Motor neuron (in vitro differentiated cells): ENCODE data around the gene CXCL6. TPM values are rescaled to one million over a fixed set of nuclear protein-coding genes. Genes with fewer than 3 reads are reported as not detected.

Experiments
- ATAC-seq, 8 experiments: fragments of 200-7000 bp; cut with Tn5 transposase; replicated peaks in 6 of 8; 2 replicates each; pipeline ENCODE4 v1.8.0; 2021; ENCODE audit warnings: mild to moderate bottlenecking in 8 of 8, moderate library complexity in 8 of 8
- H3K27ac ChIP-seq, 2 donors: fragments of 250-450 bp; sonication (Bioruptor Pico); 2 replicates each; pipeline ENCODE4 v1.9.0; 2021; ENCODE audit warnings: antibody characterized with exemption in 2 of 2, mild to moderate bottlenecking in 2 of 2, moderate library complexity in 1 of 2
- H3K4me1 ChIP-seq, 2 donors: fragments of 250-450 bp; sonication (Bioruptor Pico); replicated peaks in 1 of 2; 2 replicates each; pipeline ENCODE4 v1.6.1; 2021; ENCODE audit warnings: antibody characterized with exemption in 2 of 2, mild to moderate bottlenecking in 2 of 2, moderate library complexity in 1 of 2
- H3K4me3 ChIP-seq, 5 donors: fragments of 250-450 bp; sonication (Bioruptor Pico); 2 replicates each; pipeline ENCODE4 v1.9.0; 2021; ENCODE audit warnings: antibody characterized with exemption in 5 of 5, mild to moderate bottlenecking in 5 of 5, moderate library complexity in 4 of 5
- WGBS, 10 experiments: fragments of 450-650 bp; shearing (Covaris generic); methylation state at CpG; one replicate each; pipeline ENCODE4 v1.0.0; 2022; 5-methylcytosine and 5-hydroxymethylcytosine counted together
- in situ Hi-C, 9 experiments: fragments of 400-800 bp; cut with MboI; loops; one replicate each; pipeline ENCODE4 v1.15.0; 2021; ENCODE audit warnings: low sequenced_read_pairs in 9 of 9, low pct_unique_long_range_greater_than_20kb in 2 of 9; ENCODE audit not compliant: unreplicated experiment in 9 of 9
- total RNA-seq, 8 experiments: library from RNA; unstranded; fragments of 300-600 nt; gene quantifications; 2 replicates each; pipeline versions ENCODE4 v1.2.3 to v1.2.4, GENCODE V29; 2022

Gene CXCL6
- total RNA-seq, 8 experiments from 2014 or later = 0.16 to 6.8 (median 0.28) TPM; not detected in 4

- H3K4me1 ChIP-seq = no peaks in the 10 kb centered on the region
- ATAC-seq = no peak
- no peak overlapping the region for H3K4me3 ChIP-seq
- WGBS, 10 experiments = 70 to 100% (median 100%) methylated on average over 1 of the region's 1 CpG; no CpG with 5 or more reads in 4 of the 10 experiments
- H3K27ac ChIP-seq = no peak overlapping the region
- in situ Hi-C loops = loop anchor here in 1 of 9 experiments (25.0 kb wide), 1 partner anchor 125 kb away; the partner anchor contains the start of gene CXCL8
Measured at GRCh38 chr4:73862322-73862721, 25.8 kb downstream of the CXCL6 start.

- in situ Hi-C loops = loop anchor here in 1 of 9 experiments (25.0 kb wide), 1 partner anchor 127 kb away; the partner anchor contains the start of gene CXCL8
- no peaks in the 10 kb centered on the region for H3K4me1 ChIP-seq
- H3K27ac ChIP-seq = no peak overlapping the region
- no peak overlapping the region for H3K4me3 ChIP-seq
- peak in 2 of 8 experiments; percentile 8 to 15 for ATAC-seq
- WGBS, 10 experiments = 58 to 100% (median 83%) methylated on average over 1 to 2 of the region's 2 CpGs
Measured at GRCh38 chr4:73864365-73864764, 27.9 kb downstream of the CXCL6 start.

- in situ Hi-C loops = loop anchor here in 1 of 9 experiments (25.0 kb wide), 1 partner anchor 128 kb away; the partner anchor contains the start of gene CXCL8
- Histone ChIP-seq H3K4me3 (no peak overlapping the region), H3K4me1 (no peaks in the 10 kb centered on the region), H3K27ac (no peak overlapping the region)
- 33 to 94% (median 82%) methylated on average over 4 to 8 of the region's 8 CpGs for WGBS, 10 experiments
- peak in 1 of 8 experiments; percentile 12 for ATAC-seq
Measured at GRCh38 chr4:73864961-73865360, 28.5 kb downstream of the CXCL6 start.

GRCh38 chr4:73865431-73866096, 29.1 kb downstream of the CXCL6 start:
- Histone ChIP-seq H3K4me1 (no peaks in the 10 kb centered on the region), H3K27ac (no peak overlapping the region), H3K4me3 (no peak overlapping the region)
- no peak for ATAC-seq
- in situ Hi-C loops = loop anchor here in 1 of 9 experiments (25.0 kb wide), 1 partner anchor 128 kb away; the partner anchor contains the start of gene CXCL8
- WGBS, 10 experiments = 44 to 100% (median 82%) methylated on average over 2 to 5 of the region's 5 CpGs

GRCh38 chr4:73866246-73866645, 29.8 kb downstream of the CXCL6 start:
- Histone ChIP-seq H3K4me1 (no peaks in the 10 kb centered on the region), H3K4me3 (no peak overlapping the region), H3K27ac (no peak overlapping the region)
- in situ Hi-C loops = loop anchor here in 1 of 9 experiments (25.0 kb wide), 1 partner anchor 129 kb away; the partner anchor contains the start of gene CXCL8
- no peak for ATAC-seq
- WGBS, 10 experiments = 5 to 83% (median 44%) methylated on average over 1 to 2 of the region's 2 CpGs; no CpG with 5 or more reads in 2 of the 10 experiments

- WGBS, 10 experiments = 33 to 100% (median 86%) methylated on average over 1 to 3 of the region's 3 CpGs; no CpG with 5 or more reads in 4 of the 10 experiments
- Histone ChIP-seq H3K4me1 (no peaks in the 10 kb centered on the region), H3K4me3 (no peak overlapping the region), H3K27ac (no peak overlapping the region)
- in situ Hi-C loops = loop anchor here in 1 of 9 experiments (25.0 kb wide), 1 partner anchor 130 kb away; the partner anchor contains the start of gene CXCL8
- ATAC-seq = no peak
Measured at GRCh38 chr4:73867783-73868182, 31.3 kb downstream of the CXCL6 start.

- no peaks in the 10 kb centered on the region for H3K4me1 ChIP-seq
- ATAC-seq = peak in 3 of 8 experiments; percentile 30 to 52 (median 41)
- no peak overlapping the region for H3K27ac ChIP-seq
- peak overlapping the region; percentile 26 to 49 (median 37) for H3K4me3 ChIP-seq
- in situ Hi-C loops = loop anchor here in 1 of 9 experiments (25.0 kb wide), 1 partner anchor 131 kb away; the partner anchor contains the start of gene CXCL8
- 20 to 100% (median 83%) methylated on average over 1 to 10 of the region's 16 CpGs; no CpG with 5 or more reads in 1 of the 10 experiments for WGBS, 10 experiments
Measured at GRCh38 chr4:73868206-73869129, 32.0 kb downstream of the CXCL6 start.

GRCh38 chr4:73869130-73870055, 32.9 kb downstream of the CXCL6 start, which contains the start of gene CXCL1:
Gene CXCL1 (plus strand): TSS chr4:73869393. CDS start chr4:73869471, 78 bp downstream.
- in situ Hi-C loops = loop anchor here in 1 of 9 experiments (25.0 kb wide), 1 partner anchor 132 kb away; the partner anchor contains the start of gene CXCL8
- Histone ChIP-seq H3K4me3 (peak within 1 kb of the TSS; percentile 26 to 49 (median 37)), H3K27ac (no peak within 1 kb of the TSS), H3K4me1 (no peaks in the 10 kb centered on the region)
- ATAC-seq = peak; percentile 66 to 92 (median 88)
- 16 to 100% (median 67%) methylated on average over 1 to 12 of the region's 61 CpGs for WGBS, 10 experiments

- in situ Hi-C loops = loop anchor here in 1 of 9 experiments (25.0 kb wide), 1 partner anchor 133 kb away; the partner anchor contains the start of gene CXCL8
- H3K4me1 ChIP-seq = no peaks in the 10 kb centered on the region
- H3K27ac ChIP-seq = no peak overlapping the region
- ATAC-seq = no peak
- 52 to 100% (median 86%) methylated on average over 1 to 2 of the region's 3 CpGs; no CpG with 5 or more reads in 4 of the 10 experiments for WGBS, 10 experiments
- no peak overlapping the region for H3K4me3 ChIP-seq
Measured at GRCh38 chr4:73870260-73870659, 33.8 kb downstream of the CXCL6 start.

- in situ Hi-C loops = loop anchor here in 1 of 9 experiments (25.0 kb wide), 1 partner anchor 133 kb away; the partner anchor contains the start of gene CXCL8
- no peak overlapping the region for H3K4me3 ChIP-seq
- 71 to 100% (median 100%) methylated on average over 1 of the region's 1 CpG; no CpG with 5 or more reads in 2 of the 10 experiments for WGBS, 10 experiments
- no peaks in the 10 kb centered on the region for H3K4me1 ChIP-seq
- peak in 3 of 8 experiments; percentile 34 to 53 (median 39) for ATAC-seq
- no peak overlapping the region for H3K27ac ChIP-seq
Measured at GRCh38 chr4:73870768-73871167, 34.3 kb downstream of the CXCL6 start.

GRCh38 chr4:73871511-73872310, 35.2 kb downstream of the CXCL6 start:
- H3K27ac ChIP-seq = no peak overlapping the region
- no peaks in the 10 kb centered on the region for H3K4me1 ChIP-seq
- in situ Hi-C loops = loop anchor here in 1 of 9 experiments (25.0 kb wide), 1 partner anchor 134 kb away; the partner anchor contains the start of gene CXCL8
- WGBS, 10 experiments = 35 to 100% (median 95%) methylated on average over 1 to 6 of the region's 6 CpGs
- ATAC-seq = no peak
- no peak overlapping the region for H3K4me3 ChIP-seq
